Osteoblast (primary cell): ENCODE measurements around the gene ZBTB44. TPM values are rescaled to one million over a fixed set of nuclear protein-coding genes. Genes with fewer than 3 reads are reported as not detected.

Experiments
- DNase-seq: peaks from one replicate; pipeline ENCODE4 v3.0.0; 2011; ENCODE audit warnings: low spot score, mixed read lengths; ENCODE audit not compliant: insufficient read length; ENCODE audit errors: missing footprints
- H2AFZ ChIP-seq: 2 replicates; pipeline ENCODE4 v1.6.0; 2011; ENCODE audit warnings: mild to moderate bottlenecking, low read length
- H3K27ac ChIP-seq: 2 replicates; pipeline ENCODE4 v1.5.1; 2011; ENCODE audit warnings: mild to moderate bottlenecking, low read depth, low read length, moderate library complexity
- H3K27me3 ChIP-seq: 2 replicates; pipeline ENCODE4 v1.6.0; 2012; ENCODE audit warnings: mild to moderate bottlenecking, control low read depth, inconsistent platforms, low read length, moderate library complexity; ENCODE audit not compliant: insufficient read depth
- H3K36me3 ChIP-seq: 2 replicates; pipeline ENCODE4 v1.5.1; 2011; ENCODE audit warnings: mild to moderate bottlenecking, low read length, control low read depth, moderate library complexity; ENCODE audit not compliant: insufficient read depth
- H3K4me1 ChIP-seq: 2 replicates; pipeline ENCODE4 v1.5.1; 2011; ENCODE audit warnings: mild to moderate bottlenecking, low read length, control low read depth, moderate library complexity; ENCODE audit not compliant: insufficient read depth
- H3K4me2 ChIP-seq: 2 replicates; pipeline ENCODE4 v1.6.0; 2011; ENCODE audit warnings: mild to moderate bottlenecking, low read length; ENCODE audit not compliant: insufficient read depth
- H3K4me3 ChIP-seq: fragments of 200-600 bp; sonication (generic); 3 replicates; pipeline ENCODE4 v1.5.1; 2012; ENCODE audit warnings: mild to moderate bottlenecking, low read length, inconsistent platforms; ENCODE audit not compliant: insufficient read depth
- H3K79me2 ChIP-seq: 2 replicates; pipeline ENCODE4 v1.6.0; 2012; ENCODE audit warnings: mild to moderate bottlenecking, low read length, control low read depth, inconsistent platforms; ENCODE audit not compliant: insufficient read depth
- H3K9me3 ChIP-seq: 2 replicates; pipeline ENCODE4 v1.5.1; 2011; ENCODE audit warnings: low read depth, low read length, control low read depth
- H4K20me1 ChIP-seq: 2 replicates; pipeline ENCODE4 v1.6.0; 2012; ENCODE audit warnings: mild to moderate bottlenecking, low read length, control low read depth; ENCODE audit not compliant: insufficient read depth
- CTCF ChIP-seq: IDR thresholded peaks from 2 replicates; pipeline ENCODE4 v1.5.1; 2011; ENCODE audit warnings: mild to moderate bottlenecking, low read depth, low read length, moderate library complexity; ENCODE audit errors: extremely low read depth
- total RNA-seq: library from RNA; depleted of rRNA; stranded (reverse); fragments of >200 nt; gene quantifications from 2 replicates; pipeline ENCODE4 v1.2.3, GENCODE V29; 2012

The ZBTB44 gene
- total RNA-seq, 1 donor, result 50.3 TPM

DNA sequence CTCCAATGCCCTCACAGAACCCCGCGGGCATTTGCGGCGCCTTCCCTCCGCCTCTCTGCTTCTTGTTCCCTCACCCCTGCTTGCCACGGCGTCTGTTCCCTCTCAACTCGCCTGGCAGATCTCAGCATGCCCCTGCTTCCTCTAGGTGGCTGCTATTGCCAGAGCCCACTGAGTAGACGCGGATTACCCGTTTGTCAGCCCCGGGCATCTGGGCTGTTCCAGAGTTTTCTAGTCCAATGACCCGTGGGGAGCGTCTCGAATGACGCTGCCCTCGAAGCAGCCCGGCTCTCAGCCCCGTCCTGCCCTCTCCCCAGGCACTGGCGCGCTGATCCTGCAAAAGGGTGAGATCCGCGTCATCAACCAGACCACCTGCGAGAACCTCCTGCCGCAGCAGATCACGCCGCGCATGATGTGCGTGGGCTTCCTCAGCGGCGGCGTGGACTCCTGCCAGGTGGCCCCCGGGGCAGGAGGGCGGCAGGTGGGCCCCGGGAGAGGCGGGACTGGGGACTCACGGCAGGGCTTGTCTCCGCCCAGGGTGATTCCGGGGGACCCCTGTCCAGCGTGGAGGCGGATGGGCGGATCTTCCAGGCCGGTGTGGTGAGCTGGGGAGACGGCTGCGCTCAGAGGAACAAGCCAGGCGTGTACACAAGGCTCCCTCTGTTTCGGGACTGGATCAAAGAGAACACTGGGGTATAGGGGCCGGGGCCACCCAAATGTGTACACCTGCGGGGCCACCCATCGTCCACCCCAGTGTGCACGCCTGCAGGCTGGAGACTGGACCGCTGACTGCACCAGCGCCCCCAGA is 105.4 kb downstream of the ZBTB44 start:
- H3K4me3 ChIP-seq, result no peak overlapping the region
- no peaks in the 10 kb centered on the region for H3K9me3 ChIP-seq
- no peak overlapping the region for H2AFZ ChIP-seq
- no peaks in the 10 kb centered on the region for H3K36me3 ChIP-seq
- H3K4me1 ChIP-seq, result no peaks in the 10 kb centered on the region
- no peak for TF ChIP-seq CTCF
- no peaks in the 10 kb centered on the region for H4K20me1 ChIP-seq
- H3K27ac ChIP-seq, result no peak overlapping the region
- H3K79me2 ChIP-seq, result no peaks in the 10 kb centered on the region
- H3K4me2 ChIP-seq, result no peak overlapping the region
- DNase-seq, result peak; percentile 73
- peaks cover 38% of the 10 kb centered on the region for H3K27me3 ChIP-seq

- Histone ChIP-seq H3K9me3 (no peaks in the 10 kb centered on the region), H3K27me3 (peaks cover 34% of the 10 kb centered on the region), H3K4me1 (no peaks in the 10 kb centered on the region), H3K27ac (no peak overlapping the region), H4K20me1 (no peaks in the 10 kb centered on the region), H3K4me3 (no peak overlapping the region), H3K4me2 (no peak overlapping the region), H2AFZ (no peak overlapping the region), H3K79me2 (no peaks in the 10 kb centered on the region), H3K36me3 (no peaks in the 10 kb centered on the region)
- TF ChIP-seq CTCF, result no peak
- peak; percentile 82 for DNase-seq
These were observed 106.2 kb downstream of the ZBTB44 start for GRCh38 chr11:130208241-130209127.

- no peak for TF ChIP-seq CTCF
These were observed 108.6 kb downstream of the ZBTB44 start for GRCh38 chr11:130206141-130206540.

DNA sequence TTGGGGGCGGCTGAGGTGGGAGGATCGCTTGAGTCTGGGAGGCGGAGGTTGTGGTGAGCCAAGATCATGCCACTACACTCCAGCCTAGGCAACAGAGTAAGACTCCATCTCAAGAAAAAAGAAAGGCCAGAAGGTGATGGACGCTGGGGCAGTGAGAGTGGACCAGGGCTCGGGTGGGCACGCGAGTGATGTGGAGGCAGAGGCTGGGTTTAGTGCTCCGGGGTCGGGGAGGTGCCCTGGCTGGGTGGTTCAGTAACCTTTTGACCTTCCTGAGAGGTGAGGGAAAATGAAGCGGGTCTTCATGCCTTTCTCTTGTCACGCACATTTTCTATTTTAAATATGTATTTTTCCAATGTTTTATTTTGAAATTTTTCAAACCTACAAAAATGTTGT is 110.0 kb downstream of the ZBTB44 start:
- no peaks in the 10 kb centered on the region for H3K79me2 ChIP-seq
- TF ChIP-seq CTCF, result no peak
- no peaks in the 10 kb centered on the region for H3K36me3 ChIP-seq
- H4K20me1 ChIP-seq, result no peaks in the 10 kb centered on the region
- no peak for DNase-seq
- no peaks in the 10 kb centered on the region for H3K9me3 ChIP-seq
- H3K27ac ChIP-seq, result no peak overlapping the region
- H3K27me3 ChIP-seq, result peaks cover 17% of the 10 kb centered on the region
- H3K4me2 ChIP-seq, result no peak overlapping the region
- H3K4me3 ChIP-seq, result no peak overlapping the region
- no peak overlapping the region for H2AFZ ChIP-seq
- H3K4me1 ChIP-seq, result no peaks in the 10 kb centered on the region

More at GRCh38 chr11:130206141-130206540, 108.6 kb downstream of the ZBTB44 start:
- DNase-seq, result peak; percentile 46
- Histone ChIP-seq H3K79me2 (no peaks in the 10 kb centered on the region), H3K4me1 (no peaks in the 10 kb centered on the region), H3K4me2 (no peak overlapping the region), H2AFZ (no peak overlapping the region), H3K4me3 (no peak overlapping the region), H3K27me3 (peaks cover 21% of the 10 kb centered on the region), H3K36me3 (no peaks in the 10 kb centered on the region), H3K27ac (no peak overlapping the region), H4K20me1 (no peaks in the 10 kb centered on the region), H3K9me3 (no peaks in the 10 kb centered on the region)
